GM15510 (cell line): Measurements from ENCODE around the gene IL4I1.

ENCODE experiments used
- POLR2A ChIP-seq: IDR thresholded peaks from 3 replicates; pipeline ENCODE4 v1.6.1; 2011; ENCODE audit warnings: borderline replicate concordance; ENCODE audit not compliant: insufficient read length; ENCODE audit errors: extremely low read depth

The IL4I1 gene

DNA sequence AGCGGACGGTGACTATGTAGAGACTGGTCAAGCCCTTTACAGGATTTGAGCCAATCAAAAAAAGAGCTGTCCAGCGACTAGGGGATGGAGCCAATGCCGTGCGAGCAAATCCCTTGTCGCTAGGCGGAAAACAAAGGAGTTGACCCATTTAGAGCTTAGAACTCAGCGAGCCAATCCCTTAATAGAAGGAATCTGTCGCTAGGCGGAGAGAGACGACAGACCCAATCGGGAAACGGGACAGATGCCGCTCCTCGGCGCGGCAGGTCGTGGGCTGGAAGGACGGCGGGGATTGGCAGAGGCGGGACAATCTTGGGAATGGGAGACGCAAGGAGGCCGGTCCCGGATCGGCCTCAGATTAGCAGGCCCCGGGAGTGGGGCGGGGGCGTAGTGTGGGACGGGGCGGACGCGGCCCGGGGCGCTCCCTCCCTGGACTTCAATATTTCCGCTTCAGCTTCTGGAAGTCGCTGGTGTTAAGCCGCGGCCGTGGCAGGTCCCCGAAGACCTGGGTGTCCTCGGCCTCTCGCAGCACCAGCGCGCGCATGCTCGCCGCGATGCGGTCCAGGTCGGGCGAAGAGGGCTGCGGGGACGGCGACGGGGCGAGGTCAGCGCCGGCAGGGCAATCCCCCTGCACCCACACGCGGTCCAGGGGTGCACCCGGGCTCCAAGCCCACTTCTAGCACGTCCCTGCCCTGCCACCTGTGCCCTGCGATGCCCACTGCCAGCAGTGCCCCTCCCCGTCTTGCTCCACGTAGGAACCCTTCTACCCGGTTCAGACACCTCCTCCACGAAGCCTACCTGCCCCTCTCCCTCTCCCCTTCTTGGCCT is 27.0 kb downstream of the IL4I1 start:
- peak; percentile 65 for TF ChIP-seq POLR2A

DNA sequence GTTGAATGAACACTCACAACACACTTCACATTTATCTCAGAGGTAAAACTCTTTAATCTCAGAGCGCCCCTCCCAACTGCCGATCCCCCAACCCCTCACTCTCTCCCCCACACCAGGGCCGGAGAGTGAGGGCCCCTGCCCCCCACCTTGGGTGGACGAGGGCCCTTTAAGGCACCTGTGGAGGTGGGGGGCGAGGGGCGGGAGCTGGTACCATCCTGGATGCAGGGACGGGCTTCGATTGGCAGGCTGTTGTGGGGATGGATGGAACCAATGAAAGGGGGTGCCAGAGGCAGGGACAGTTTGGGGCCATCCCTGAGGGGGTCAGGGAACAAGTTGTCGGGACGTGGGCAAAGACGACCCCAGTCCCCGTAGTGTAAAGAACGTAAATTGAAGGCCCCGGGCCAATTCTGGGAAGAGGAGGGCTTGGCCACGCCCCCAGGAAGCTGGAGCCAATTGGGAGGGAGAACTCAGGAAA is 27.6 kb downstream of the IL4I1 start:
- no peak for TF ChIP-seq POLR2A

- TF ChIP-seq POLR2A: peak; percentile 88
Observed at GRCh38 chr19:49866933-49867782, 29.5 kb downstream of the IL4I1 start, which contains the start of gene PNKP. Gene PNKP, minus strand, starts transcription at chr19:49867576. Its CDS starts 372 bp downstream, at chr19:49867204.

DNA sequence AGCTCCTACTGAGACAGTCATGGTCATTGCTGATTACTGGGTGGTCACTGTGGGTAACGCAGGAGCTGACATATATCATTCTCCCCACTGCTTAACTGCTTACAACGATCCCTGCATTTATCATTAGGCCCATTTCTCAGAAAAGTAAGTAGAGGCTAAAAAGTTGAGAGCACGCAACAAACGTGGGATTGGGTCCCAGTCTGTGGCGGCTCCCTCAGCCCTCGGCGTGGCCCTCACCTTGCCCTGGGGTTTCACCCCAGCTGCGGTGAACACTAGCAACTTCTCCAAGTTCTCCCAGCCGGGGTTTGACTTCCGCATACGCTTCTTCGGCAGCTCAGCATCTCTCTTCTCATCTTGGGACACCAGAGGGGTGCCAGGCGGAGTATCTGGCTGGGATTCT is 31.8 kb downstream of the IL4I1 start:
- no peak for TF ChIP-seq POLR2A

- no peak for TF ChIP-seq POLR2A
Observed at GRCh38 chr19:49863935-49864320, 32.8 kb downstream of the IL4I1 start.

DNA sequence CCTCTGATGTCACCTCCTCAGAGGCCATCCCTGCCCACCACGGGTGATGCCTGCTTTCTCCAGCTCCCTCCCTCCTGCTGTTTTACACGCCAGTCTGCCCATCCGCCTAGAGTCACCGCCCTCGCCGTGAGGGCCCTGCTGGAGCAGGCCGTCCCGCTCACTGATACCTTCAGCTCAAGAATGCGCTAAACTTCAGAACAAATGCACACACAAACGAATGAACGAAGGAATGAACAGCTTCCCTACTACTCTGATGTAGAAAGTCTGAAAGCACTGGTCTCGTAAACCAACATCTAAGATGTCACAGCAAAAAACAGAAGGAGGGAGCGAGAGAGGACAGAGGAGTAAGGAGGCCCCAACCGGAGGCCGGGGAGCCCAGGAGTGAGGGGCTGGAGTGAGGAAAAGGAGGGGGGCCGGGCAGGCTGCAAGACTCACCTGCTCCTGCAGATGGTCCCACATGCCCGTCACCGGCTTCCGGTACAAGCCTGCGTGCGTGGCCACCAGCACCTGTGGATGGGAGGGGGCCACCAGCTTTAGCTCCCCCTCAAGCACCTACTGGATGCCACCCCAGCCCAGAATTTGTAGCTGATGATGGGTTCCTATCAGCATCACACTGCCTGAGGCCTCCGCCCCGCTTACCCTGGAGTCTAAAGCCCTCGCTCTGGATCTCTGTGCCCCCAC is 33.3 kb downstream of the IL4I1 start:
- no peak for TF ChIP-seq POLR2A

GRCh38 chr19:49862391-49863253 is 34.1 kb downstream of the IL4I1 start:
- no peak for TF ChIP-seq POLR2A

- no peak for TF ChIP-seq POLR2A
Observed at GRCh38 chr19:49861541-49862378, 34.9 kb downstream of the IL4I1 start.

- no peak for TF ChIP-seq POLR2A
Observed at GRCh38 chr19:49861107-49861506, 35.6 kb downstream of the IL4I1 start.

GRCh38 chr19:49860336-49861102 is 36.2 kb downstream of the IL4I1 start:
- TF ChIP-seq POLR2A: no peak

- no peak for TF ChIP-seq POLR2A
Observed at GRCh38 chr19:49859682-49860335, 36.9 kb downstream of the IL4I1 start.
